NCI-H2107 (cell line): ENCODE results near the gene PACRG.

Source experiments
- DNase-seq: peaks from one replicate; lab custom pipeline; 2025; lab: John Stamatoyannopoulos, UW

PACRG gene

GRCh38 chr6:163201855-163202254 lies 474.1 kb downstream of the PACRG start:
- DNase-seq, result no peak

- DNase-seq, result no peak
Observed at GRCh38 chr6:163206196-163206595, 478.4 kb downstream of the PACRG start.

- no peak for DNase-seq
Observed at GRCh38 chr6:163207431-163208383, 479.9 kb downstream of the PACRG start.

- no peak for DNase-seq
Observed at GRCh38 chr6:163209005-163209404, 481.2 kb downstream of the PACRG start.

GRCh38 chr6:163212123-163212522 lies 484.3 kb downstream of the PACRG start:
- no peak for DNase-seq

- no peak for DNase-seq
Observed at GRCh38 chr6:163214259-163214658, 486.5 kb downstream of the PACRG start.

GRCh38 chr6:163218361-163218894 lies 490.7 kb downstream of the PACRG start:
- DNase-seq, result no peak

- no peak for DNase-seq
Observed at GRCh38 chr6:163226181-163226835, 498.5 kb downstream of the PACRG start.

- no peak for DNase-seq
Observed at GRCh38 chr6:163226836-163227485, 499.2 kb downstream of the PACRG start.

GRCh38 chr6:163228041-163228440 lies 500.3 kb downstream of the PACRG start:
- no peak for DNase-seq

- no peak for DNase-seq
Observed at GRCh38 chr6:163229050-163229449, 501.3 kb downstream of the PACRG start.

GRCh38 chr6:163230901-163231300 lies 503.1 kb downstream of the PACRG start:
- no peak for DNase-seq

- DNase-seq, result no peak
Observed at GRCh38 chr6:163231356-163232014, 503.7 kb downstream of the PACRG start.

- no peak for DNase-seq
Observed at GRCh38 chr6:163232015-163232523, 504.3 kb downstream of the PACRG start.

GRCh38 chr6:163232649-163233048 lies 504.9 kb downstream of the PACRG start:
- DNase-seq, result no peak

- no peak for DNase-seq
Observed at GRCh38 chr6:163237110-163237509, 509.3 kb downstream of the PACRG start.

GRCh38 chr6:163239572-163240340 lies 512.0 kb downstream of the PACRG start:
- no peak for DNase-seq

- no peak for DNase-seq
Observed at GRCh38 chr6:163240556-163240955, 512.8 kb downstream of the PACRG start.

GRCh38 chr6:163241683-163242082 lies 513.9 kb downstream of the PACRG start:
- no peak for DNase-seq

GRCh38 chr6:163243083-163243482 lies 515.3 kb downstream of the PACRG start:
- no peak for DNase-seq
